GM19452 (cell line): ENCODE data around the gene DOK6.

Experiments used
- ATAC-seq: cut with Tn5 transposase; IDR thresholded peaks from one replicate; pipeline ENCODE4 v1.9.1; 2021; ENCODE audit not compliant: unreplicated experiment

The DOK6 gene

DNA sequence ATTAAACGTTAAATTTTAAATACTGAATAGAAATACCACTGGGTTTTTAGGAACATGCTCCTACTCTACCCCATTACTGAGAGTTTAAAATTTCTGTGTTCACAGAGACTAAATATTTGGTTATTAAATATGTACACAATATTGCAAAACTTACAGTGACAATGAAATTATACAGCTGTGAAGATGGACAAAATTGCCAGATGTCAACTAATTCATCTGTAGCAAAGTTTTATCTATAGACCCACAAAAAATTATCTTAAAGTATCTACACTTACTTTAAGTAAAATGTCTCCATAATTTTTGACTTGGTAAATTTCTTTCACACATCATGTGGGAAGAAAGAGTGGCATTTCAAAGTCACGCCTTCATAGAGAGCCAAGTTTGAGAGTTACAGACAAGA, 333.8 kb downstream of the DOK6 start:
- ATAC-seq, result no peak

DNA sequence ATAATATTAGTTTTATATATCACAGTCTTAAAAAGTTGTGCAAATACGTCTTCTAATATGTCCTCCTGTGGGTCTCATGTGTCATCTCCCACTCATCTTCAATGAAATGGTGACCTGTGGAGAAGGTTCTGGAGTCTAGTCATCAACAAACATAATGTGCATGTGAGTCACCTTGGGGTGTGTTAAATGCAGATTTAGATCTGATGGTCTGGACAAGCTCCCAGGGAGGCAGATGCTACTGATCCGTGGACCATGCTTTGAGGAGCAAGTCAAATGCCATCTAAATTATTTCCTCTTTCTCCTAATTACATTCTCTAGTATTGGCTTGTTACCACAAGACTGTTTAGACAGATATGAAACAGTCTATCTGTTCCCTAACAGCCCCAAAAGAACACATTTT, 336.0 kb downstream of the DOK6 start:
- no peak for ATAC-seq

DNA sequence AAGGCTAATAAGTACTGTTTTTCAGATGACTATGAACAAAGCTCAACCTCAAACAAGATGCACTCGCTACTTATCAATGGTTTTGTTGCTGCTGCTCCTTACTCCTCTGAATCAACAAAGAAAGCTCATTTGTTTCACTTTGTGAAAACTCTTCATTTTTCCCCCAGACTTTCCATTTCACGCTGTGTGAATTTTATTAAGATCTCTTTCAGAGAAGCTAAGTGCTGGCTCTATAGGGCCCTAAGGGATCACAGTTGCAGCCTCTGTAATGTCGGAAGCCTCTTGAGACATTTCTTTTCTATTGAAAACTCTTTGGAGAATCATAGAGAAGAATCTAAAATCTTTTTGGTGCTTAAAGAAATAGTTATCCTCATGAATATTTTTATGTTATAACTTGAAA, 337.2 kb downstream of the DOK6 start:
- no peak for ATAC-seq

DNA sequence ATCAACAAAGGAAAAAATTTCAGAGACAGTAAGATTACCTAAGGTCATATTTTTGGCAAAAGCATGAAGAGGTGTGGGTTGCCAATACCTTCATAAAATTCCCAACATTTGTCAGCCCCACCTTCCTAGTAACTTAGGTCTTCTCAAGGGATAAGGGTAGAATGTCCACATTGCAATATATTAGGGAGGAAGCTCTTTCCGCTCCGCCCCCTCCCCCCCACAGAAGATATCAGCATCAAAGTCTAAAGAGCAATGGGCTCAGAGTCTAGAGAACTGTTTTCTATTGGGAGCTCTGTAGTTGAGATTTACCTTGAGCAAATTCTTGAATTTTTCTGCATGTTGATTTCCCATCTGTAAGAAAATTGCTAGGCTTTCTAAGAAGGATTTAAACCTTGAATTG, 346.7 kb downstream of the DOK6 start:
- ATAC-seq, result no peak

DNA sequence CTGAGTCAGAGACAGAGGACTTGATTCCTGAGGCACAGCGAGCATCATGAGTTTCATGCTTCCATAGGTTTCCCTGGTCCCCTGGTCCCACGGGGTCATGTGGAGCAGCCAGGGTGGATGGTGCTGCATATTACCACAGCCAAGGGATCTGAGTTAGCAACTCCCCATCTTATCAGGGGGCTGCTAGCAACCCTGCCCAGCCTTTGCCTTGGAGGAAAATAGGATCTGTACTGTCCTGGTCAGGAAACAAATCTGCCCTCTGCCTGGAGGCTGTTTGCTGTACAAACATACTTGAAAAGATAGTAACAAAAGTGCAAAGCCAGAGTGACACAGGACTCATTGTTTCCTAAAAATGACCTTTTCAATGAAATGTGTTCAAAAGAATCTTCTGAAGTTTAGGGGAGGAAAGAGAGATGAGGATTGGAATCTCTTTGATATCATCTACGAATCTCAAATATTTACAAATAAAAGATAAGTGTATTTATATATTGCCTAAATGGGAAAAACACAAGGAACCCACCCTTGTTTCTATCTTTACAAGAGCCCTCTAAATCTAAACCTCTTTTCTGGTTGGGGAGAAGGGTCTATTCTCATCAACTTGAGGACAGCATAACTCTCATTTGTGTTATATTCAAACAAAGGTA, 352.2 kb downstream of the DOK6 start:
- ATAC-seq, result no peak

DNA sequence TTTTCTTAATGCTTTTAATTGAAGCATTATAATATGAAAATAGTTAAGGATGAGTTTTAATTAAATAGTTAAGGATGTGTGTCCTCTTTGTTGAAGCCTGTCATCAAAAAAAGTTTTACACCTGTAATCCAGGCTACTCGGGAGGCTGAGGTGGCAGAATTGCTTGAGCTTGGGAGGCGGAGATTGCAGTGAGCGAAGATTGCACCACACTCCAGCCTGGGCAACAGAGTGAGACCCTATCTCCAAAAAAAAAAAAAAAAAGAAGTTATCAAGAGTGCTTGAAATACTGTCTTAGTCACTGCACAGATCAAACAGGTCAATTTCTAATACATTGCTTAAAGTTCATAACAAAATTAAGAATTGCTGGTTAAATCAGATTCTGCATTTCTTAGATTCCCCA, 353.4 kb downstream of the DOK6 start:
- ATAC-seq, result no peak

DNA sequence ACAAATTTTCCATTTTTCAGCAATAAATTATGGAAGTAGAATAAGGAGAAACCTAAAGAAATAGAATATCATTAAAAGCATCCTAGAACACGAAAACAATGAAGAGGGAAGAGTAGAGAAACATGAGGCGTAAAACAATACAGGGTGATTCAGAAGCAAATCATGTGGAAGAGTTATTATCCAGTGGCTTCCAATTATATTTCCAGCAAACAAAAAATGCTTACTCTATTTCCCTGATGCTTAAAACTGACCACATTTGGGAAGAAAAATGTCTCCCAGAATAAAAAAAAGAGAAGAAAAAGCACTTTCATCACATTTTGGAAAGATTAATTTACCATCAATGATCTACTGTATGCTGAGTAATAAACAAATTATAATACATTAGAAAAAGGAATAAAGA, 354.4 kb downstream of the DOK6 start:
- no peak for ATAC-seq

DNA sequence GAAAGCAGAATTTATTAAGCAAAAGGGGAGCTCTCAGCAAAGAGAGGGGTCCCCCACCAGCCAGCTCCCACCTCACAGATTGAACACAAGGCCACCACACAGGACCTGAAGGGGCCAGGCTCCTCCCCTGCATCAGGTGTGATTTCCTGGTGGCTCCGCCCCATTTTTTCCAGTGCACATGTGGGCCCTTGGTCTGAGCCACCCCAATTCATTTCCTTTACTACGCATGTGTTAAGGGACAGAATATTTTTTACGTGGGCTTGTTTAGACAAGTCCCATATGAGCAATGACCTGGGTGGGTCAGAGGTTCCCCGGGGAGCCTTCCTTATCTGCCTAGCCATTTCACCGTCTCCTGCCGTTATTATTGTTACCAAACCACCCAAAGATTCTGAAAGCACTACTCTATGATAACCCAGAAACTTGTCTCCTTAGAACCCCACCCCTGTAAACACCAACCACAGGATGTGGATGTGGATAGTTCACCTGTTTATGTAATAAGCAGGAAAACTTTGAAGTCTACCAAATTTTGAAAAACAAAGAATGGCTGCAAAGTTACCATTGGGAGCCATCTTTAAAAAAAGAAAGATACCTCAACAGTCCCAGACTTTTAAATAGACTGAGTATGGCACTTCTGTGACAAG, 355.3 kb downstream of the DOK6 start:
- ATAC-seq, result no peak

DNA sequence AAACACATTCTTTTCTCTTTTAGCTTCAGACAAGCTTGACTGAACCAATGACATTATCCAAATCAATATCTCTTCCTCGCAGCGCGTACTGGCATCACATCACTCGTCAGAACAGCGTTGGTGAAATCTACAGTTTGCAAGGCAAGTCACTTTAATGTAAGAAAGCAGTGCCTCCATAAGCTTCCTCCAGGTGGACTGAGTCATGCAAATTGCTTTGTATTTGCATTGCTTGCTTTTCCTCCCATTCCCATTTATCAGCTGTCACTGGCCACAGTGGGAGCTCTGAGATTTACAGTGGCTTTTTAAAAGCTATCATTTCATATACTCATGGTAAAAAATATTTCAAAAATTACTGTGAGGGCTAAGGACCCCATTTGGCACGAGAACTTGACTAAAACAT, 357.0 kb downstream of the DOK6 start:
- no peak for ATAC-seq

DNA sequence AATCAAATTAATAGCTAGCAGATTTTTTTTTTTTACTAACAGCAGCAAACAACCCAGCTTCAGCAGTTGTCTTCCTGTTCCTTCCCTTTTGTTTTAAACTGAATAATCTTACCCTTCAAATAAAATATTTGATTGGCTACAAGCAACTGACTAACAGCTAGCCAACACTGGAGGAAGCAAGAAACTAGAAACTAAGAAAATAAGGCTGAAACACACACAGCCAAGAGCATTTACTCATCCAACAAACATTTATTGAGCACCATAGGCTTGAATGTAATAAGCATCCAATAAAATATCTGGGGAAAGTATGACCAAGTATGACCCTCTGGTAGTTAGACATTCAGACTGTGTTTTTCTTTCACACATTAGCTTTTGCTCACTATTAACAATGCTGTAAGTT, 357.8 kb downstream of the DOK6 start:
- no peak for ATAC-seq

DNA sequence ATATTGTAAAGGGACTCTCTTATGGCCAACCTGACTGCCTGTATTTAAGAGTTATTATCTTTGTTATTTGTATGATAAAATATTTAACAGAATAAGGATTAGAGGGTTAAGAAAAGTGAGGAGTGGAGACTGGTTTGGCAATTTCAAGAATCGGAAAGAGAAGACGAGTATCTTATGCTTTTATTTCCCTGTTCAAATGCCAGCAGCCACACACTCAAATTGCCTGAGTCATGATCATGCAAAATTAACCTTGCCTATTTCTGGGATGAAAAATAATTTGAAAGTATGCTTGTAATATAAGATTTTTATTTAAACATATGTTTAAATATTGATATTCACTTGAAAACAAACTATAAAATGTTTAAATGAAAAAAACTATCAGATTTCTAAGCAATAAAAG, 358.4 kb downstream of the DOK6 start:
- ATAC-seq, result no peak

DNA sequence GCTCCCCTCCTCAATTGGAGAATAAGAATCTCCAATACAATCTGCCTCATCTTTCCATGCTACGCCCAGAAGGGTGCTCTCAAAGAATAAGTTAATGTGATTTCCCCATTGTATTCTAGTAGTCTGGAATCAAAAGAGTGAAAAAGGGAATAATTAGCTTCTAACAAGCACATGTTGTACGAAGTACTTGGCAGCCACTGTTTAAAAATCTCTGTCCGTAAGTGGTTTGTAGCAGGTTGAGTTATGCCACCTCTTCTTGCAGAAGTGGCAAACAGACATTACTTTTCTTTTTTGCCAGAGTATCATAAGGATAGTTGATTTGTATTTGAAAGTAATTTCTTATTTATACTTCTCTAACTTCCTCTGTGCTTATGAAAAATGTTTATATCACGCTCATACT, 362.3 kb downstream of the DOK6 start:
- no peak for ATAC-seq

DNA sequence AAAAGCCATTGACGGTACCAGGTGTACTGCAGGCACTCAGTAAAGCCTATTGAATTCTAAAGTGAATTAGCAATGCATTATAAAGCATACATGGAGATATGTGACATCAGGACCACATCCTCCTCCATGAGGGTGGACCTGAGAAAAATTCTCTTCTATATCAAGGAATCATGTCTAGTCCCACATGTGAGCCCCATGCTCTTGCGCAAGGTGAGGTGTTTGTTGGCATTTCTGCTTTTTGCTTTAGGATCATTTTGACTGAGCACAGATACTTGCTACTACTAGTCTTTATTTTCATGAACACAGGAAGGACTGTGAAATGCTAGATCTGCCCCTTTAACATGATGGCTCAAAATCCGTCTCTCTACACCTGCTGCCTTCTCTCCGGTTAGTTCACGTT, 363.1 kb downstream of the DOK6 start:
- no peak for ATAC-seq

DNA sequence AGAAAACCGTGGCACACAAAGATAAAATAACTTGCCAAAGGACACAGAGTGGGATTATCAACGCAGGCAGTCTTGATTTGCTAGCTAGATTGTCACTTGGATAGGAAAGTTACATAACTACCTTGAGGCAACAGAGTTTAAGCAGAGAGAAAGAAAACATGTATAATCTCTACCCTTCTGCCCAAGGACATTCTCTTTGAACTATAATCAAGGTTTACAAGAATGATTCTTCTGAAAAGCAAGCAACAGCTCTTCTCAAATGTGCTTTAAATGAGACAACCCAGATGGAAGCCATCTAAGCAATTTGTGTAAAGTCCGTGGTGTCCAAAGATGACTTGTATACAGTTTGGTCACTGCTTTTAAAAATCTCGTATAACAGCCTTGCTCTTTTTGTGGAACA, 369.6 kb downstream of the DOK6 start:
- ATAC-seq, result no peak

DNA sequence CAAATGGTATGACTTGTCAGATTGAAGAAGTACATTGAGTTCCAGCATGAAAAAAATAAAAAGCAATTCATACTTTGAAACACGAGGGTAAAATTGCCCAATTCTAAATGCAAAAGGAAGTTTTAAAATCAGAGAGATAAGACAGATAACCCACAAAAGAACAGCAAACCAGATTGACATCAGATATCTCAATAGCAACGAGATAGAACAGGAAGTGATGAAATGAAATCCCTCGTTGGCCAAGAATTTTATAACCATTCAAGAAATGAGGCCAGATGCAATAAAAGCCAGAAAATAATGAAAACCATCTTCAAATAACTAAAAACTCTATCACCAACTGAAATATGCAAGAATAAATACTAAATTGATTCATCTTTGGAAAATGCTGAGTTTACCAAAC, 374.1 kb downstream of the DOK6 start:
- no peak for ATAC-seq

DNA sequence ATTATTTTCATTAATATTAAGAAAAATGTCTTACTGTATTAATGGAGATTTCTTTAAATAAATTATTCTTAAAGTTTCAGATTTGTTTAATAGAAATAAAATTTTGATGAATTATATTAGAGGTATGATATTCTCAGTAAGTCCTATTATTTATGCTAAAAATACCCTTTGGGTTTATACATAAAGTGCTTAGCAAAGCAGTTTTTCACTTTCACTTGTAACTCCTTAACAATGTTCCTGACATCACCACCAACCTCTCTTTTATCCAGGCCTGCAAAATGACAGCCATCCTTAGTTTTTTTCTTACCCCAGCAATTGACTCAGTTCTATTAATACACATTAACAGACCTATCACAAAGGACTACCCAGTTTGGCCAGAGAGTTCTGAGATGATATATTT, 376.6 kb downstream of the DOK6 start:
- no peak for ATAC-seq

DNA sequence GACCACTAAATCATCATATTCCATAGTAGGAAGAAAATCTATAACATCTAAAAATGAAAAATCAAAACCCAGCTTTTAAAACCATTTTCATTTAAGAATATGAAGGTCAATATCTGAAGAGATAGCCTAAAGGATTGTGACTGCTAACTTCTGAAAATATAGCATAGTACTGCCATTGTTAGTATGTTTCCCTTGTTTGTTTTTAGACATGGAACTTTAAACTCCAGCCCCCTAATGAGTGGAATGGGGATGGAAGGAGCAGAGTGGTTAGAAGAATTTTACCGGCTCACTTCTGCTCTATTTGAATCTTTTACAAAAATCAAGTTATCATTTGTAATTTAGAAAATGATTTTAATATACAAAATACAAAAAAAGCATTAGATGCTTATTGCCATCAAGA, 378.0 kb downstream of the DOK6 start:
- ATAC-seq, result no peak

DNA sequence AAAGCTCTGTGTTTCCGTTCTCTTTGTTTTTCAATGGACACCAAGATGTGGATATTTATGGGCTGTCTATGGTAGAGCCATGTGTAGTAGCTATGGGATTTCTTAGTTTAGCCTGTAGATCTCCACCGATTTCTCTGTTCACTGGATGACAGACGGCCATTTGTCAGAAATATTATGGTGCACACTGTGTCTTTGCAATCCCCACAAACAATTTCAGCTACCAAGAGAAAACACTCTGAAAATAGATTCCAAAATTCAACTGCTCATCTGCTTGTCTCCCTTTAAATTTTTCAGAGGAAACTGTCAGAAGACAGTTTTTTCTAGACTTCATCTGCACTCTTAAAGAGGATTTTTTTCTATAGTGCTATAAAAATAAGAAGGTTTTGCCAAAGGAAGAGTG, 380.2 kb downstream of the DOK6 start:
- ATAC-seq, result no peak

DNA sequence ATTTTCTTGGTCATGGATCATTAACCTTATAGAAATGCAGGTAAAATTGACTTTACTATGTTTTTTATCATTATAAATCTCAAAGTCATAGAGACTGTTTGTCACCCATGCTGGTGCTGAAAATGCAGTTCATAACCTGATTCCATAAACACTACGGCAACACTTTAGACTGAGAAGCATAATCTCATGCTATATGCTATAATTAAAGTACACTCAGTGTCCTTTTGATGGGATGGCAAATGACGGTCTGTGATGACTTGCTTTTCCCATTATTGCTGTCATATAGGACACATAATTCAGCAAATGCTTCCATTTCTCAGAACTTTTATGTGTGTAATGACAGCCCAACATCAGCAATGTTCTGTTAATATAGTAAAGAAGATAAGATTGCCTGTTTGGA, 384.1 kb downstream of the DOK6 start:
- no peak for ATAC-seq

DNA sequence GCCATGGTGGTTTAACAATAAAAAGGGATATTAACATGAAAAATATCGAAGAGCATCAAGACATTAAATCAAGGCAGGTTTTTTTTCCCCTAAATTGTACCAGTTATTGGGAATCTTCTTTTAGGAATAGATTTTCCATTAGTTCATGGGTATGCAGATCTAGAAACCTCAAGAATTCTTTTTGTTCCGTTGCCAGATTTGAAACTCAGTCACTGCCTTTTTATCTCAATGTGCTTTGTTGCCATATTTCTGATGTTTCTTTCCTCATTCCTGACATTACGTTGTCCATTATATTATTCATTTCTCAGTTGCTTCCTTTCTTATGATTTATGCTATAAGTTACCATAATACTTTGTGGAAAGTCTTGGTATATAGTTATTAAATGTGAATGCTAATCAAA, 384.8 kb downstream of the DOK6 start:
- ATAC-seq, result no peak

DNA sequence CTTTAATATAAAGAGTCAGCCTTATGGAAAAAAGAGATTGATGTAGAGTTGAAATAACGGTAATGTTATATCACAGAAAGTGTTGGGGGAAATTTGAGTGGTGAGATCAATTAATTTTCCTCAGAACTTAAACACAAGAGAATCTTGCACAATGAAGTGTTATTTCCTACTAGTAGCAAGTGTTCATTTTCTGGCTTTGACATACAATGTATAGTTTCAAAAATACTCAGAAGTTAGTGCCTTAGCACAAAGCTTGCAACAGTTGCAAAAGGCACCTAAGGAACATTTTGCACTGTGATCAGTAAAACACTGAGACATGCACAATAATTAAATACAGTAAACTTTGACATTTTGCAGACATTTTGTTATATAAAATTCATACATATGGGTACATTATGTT, 385.7 kb downstream of the DOK6 start:
- ATAC-seq, result no peak

DNA sequence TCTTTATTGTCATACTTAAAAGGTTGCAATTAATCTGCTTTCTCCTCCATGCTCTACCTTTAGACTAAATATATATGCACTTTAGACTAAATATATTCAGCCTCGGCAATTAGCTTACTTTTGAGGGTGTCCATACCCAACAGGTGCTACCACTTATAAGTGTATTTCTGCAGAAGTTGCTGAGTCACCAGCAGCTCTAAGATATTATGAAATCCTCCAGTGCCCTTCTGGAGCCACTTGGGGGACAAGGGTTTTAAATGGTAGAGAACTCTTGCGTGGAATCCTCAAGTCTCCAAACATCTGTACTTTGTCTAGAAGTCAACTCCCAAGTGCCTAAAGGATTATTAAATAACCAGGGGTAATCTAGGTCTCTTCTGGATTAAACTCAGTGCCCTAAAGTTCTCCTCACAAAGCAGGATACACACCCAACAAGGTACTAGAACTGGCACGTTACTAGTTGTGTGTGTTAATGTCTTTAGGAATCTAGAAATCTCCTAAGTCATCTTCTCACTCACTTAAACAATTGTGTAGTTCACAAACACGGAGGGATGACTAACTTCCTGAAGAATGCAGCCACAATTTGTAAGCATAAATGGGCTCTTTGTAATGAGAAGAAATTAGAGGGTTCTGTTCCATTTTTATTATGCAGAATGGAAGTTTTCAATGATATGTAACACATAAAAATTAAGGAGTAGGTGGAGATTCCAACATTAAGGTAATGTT, 387.3 kb downstream of the DOK6 start:
- no peak for ATAC-seq

DNA sequence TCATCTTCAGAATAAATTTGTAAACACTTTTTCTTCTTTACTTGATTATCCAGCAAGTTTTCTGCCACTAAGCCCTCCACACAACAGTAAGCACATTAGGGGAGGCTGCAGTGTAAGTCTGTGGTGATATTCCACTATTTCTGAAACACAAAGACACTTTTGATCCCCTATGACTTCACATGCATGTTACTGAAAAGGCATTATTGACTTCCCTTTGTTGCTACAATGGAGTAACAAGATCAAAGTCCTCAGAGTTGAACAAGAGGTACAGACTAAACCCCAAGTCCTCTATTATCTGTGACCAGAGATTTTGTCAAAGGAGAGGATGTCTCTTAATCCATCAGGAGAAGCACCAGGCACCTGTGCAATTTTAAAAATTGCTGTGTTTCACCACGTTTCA, 389.1 kb downstream of the DOK6 start:
- no peak for ATAC-seq
